Neural crest cell (in vitro differentiated cells): ENCODE data around the gene DAND5. TPM values are rescaled to one million over a fixed set of nuclear protein-coding genes. Genes with fewer than 3 reads are reported as not detected.

Experiments
- DNase-seq: peaks from one replicate; pipeline ENCODE4 v3.0.0; 2021; ENCODE audit warnings: low read depth, mixed read lengths, low spot score
- H3K27ac Mint-ChIP-seq: one replicate; pipeline ENCODE4 v1.8.0; 2021; ENCODE audit warnings: mild to moderate bottlenecking, mixed read lengths; ENCODE audit not compliant: unreplicated experiment
- H3K27me3 Mint-ChIP-seq: 2 replicates; pipeline ENCODE4 v1.8.0; 2021; ENCODE audit warnings: low read depth, mild to moderate bottlenecking, mixed read lengths
- H3K36me3 Mint-ChIP-seq: 2 replicates; pipeline ENCODE4 v1.8.0; 2021; ENCODE audit warnings: low read depth, mild to moderate bottlenecking, mixed read lengths
- H3K4me1 Mint-ChIP-seq: 2 replicates; pipeline ENCODE4 v1.8.0; 2021; ENCODE audit warnings: mixed read lengths
- H3K4me3 Mint-ChIP-seq: one replicate; pipeline ENCODE4 v1.8.0; 2021; ENCODE audit warnings: mild to moderate bottlenecking, mixed read lengths
- H3K9me3 Mint-ChIP-seq: 2 replicates; pipeline ENCODE4 v1.8.0; 2021; ENCODE audit warnings: mixed read lengths
- CTCF ChIP-seq: fragments of 200-600 bp; sonication (generic); conservative IDR thresholded peaks from 2 replicates; pipeline ENCODE4 v1.5.0; 2021; ENCODE audit warnings: antibody characterized with exemption, mild to moderate bottlenecking
- total RNA-seq: library from RNA; stranded (reverse); gene quantifications from 2 replicates; pipeline ENCODE4 v1.2.1, GENCODE V29; 2021

Gene DAND5
- total RNA-seq, 1 donor from 2014 or later = not detected

GRCh38 chr19:13003081-13003480 is 33.7 kb downstream of the DAND5 start:
- no peak for DNase-seq
- Mint-ChIP-seq H3K27ac (no peak overlapping the region), H3K4me3 (no peak overlapping the region), H3K27me3 (peaks cover 86% of the 10 kb centered on the region), H3K4me1 (peaks cover under 1% of the 10 kb centered on the region), H3K36me3 (no peaks in the 10 kb centered on the region), H3K9me3 (no peaks in the 10 kb centered on the region)
- no peak for TF ChIP-seq CTCF

- Mint-ChIP-seq H3K4me3 (no peak overlapping the region), H3K36me3 (no peaks in the 10 kb centered on the region), H3K4me1 (no peaks in the 10 kb centered on the region), H3K27ac (no peak overlapping the region), H3K27me3 (peaks cover 86% of the 10 kb centered on the region), H3K9me3 (no peaks in the 10 kb centered on the region)
- TF ChIP-seq CTCF = no peak
- DNase-seq = no peak
Measured at GRCh38 chr19:13004273-13004672, 34.9 kb downstream of the DAND5 start.

- peaks cover 86% of the 10 kb centered on the region for H3K27me3 Mint-ChIP-seq
- no peaks in the 10 kb centered on the region for H3K9me3 Mint-ChIP-seq
- no peak overlapping the region for H3K27ac Mint-ChIP-seq
- H3K4me1 Mint-ChIP-seq = no peaks in the 10 kb centered on the region
- H3K36me3 Mint-ChIP-seq = no peaks in the 10 kb centered on the region
- no peak for DNase-seq
- no peak overlapping the region for H3K4me3 Mint-ChIP-seq
- no peak for TF ChIP-seq CTCF
Measured at GRCh38 chr19:13005253-13005652, 35.9 kb downstream of the DAND5 start.

GRCh38 chr19:13005861-13006370 is 36.5 kb downstream of the DAND5 start:
- Mint-ChIP-seq H3K4me3 (no peak overlapping the region), H3K9me3 (no peaks in the 10 kb centered on the region), H3K27me3 (peaks cover 86% of the 10 kb centered on the region), H3K4me1 (no peaks in the 10 kb centered on the region), H3K27ac (no peak overlapping the region), H3K36me3 (no peaks in the 10 kb centered on the region)
- TF ChIP-seq CTCF = no peak
- no peak for DNase-seq

- Mint-ChIP-seq H3K27me3 (peaks cover 86% of the 10 kb centered on the region), H3K4me3 (no peak overlapping the region), H3K4me1 (no peaks in the 10 kb centered on the region), H3K36me3 (no peaks in the 10 kb centered on the region), H3K9me3 (no peaks in the 10 kb centered on the region), H3K27ac (no peak overlapping the region)
- DNase-seq = no peak
- no peak for TF ChIP-seq CTCF
Measured at GRCh38 chr19:13006431-13007281, 37.3 kb downstream of the DAND5 start.
